ENCODE data around the gene SLC9B1.
"Not testable (repeated sequence)": the region's sequence is repeated elsewhere in the genome, so short reads cannot be mapped to it uniquely, and the experiment has no call there.

The SLC9B1 gene

GRCh38 chr4:102878901-102879300, 140.6 kb downstream of the SLC9B1 start:
- no peak for DNase-seq (ENCODE audit: low read depth in 1 of 2, low spot score in 1 of 2)

GRCh38 chr4:102878349-102878748, 141.2 kb downstream of the SLC9B1 start:
- DNase-seq (ENCODE audit: low read depth in 1 of 2, low spot score in 1 of 2), result not testable (repeated sequence)

GRCh38 chr4:102877477-102878106, 141.9 kb downstream of the SLC9B1 start:
- DNase-seq (ENCODE audit: low read depth in 1 of 2, low spot score in 1 of 2), result not testable (repeated sequence)

- DNase-seq (ENCODE audit: low read depth in 1 of 2, low spot score in 1 of 2), result no peak
These were observed 147.7 kb downstream of the SLC9B1 start for GRCh38 chr4:102871772-102872171.

GRCh38 chr4:102869569-102870197, 149.8 kb downstream of the SLC9B1 start:
- DNase-seq (ENCODE audit: low read depth in 1 of 2, low spot score in 1 of 2), result no peak

GRCh38 chr4:102868781-102869568, 150.5 kb downstream of the SLC9B1 start, which contains the start of gene CISD2:
TSS of gene CISD2 (plus strand) at chr4:102868992. CDS start at chr4:102869085, 93 bp downstream.
- peak; percentile 76 to 80 for DNase-seq (ENCODE audit: low read depth in 1 of 2, low spot score in 1 of 2)

- DNase-seq (ENCODE audit: low read depth in 1 of 2, low spot score in 1 of 2), result peak in 1 of 2 donors; percentile 6
These were observed 151.2 kb downstream of the SLC9B1 start for GRCh38 chr4:102868153-102868780.

- DNase-seq (ENCODE audit: low read depth in 1 of 2, low spot score in 1 of 2), result no peak
These were observed 152.0 kb downstream of the SLC9B1 start for GRCh38 chr4:102867278-102868152.

- DNase-seq (ENCODE audit: low read depth in 1 of 2, low spot score in 1 of 2), result not testable (repeated sequence)
These were observed 154.2 kb downstream of the SLC9B1 start for GRCh38 chr4:102865327-102865726.

- no peak for DNase-seq (ENCODE audit: low read depth in 1 of 2, low spot score in 1 of 2)
These were observed 156.8 kb downstream of the SLC9B1 start for GRCh38 chr4:102862747-102863146.

- no peak for DNase-seq (ENCODE audit: low read depth in 1 of 2, low spot score in 1 of 2)
These were observed 157.5 kb downstream of the SLC9B1 start for GRCh38 chr4:102862016-102862415.

- DNase-seq (ENCODE audit: low read depth in 1 of 2, low spot score in 1 of 2), result no peak
These were observed 158.7 kb downstream of the SLC9B1 start for GRCh38 chr4:102860611-102861324.

- no peak for DNase-seq (ENCODE audit: low read depth in 1 of 2, low spot score in 1 of 2)
These were observed 160.6 kb downstream of the SLC9B1 start for GRCh38 chr4:102858828-102859464.
